Mammary epithelial cell (primary cell): Measurements from ENCODE around the gene ZNF597.

Experiments used
- EZH2 ChIP-seq: IDR thresholded peaks from 2 replicates; pipeline ENCODE4 v1.6.1; 2012; ENCODE audit warnings: low read length, inconsistent platforms, borderline replicate concordance
- TF ChIP-seq, protein P1 (sequence below), 2 donors: IDR thresholded peaks in 1 of 2; conservative IDR thresholded peaks in 1 of 2; 2 replicates each; pipeline ENCODE4 v1.5.1; 2011 to 2012; ENCODE audit warnings: inconsistent platforms in 2 of 2, low read length in 2 of 2, mild to moderate bottlenecking in 2 of 2, control low read depth in 1 of 2, low read depth in 1 of 2; ENCODE audit not compliant: insufficient read depth in 1 of 2; ENCODE audit errors: extremely low read depth in 1 of 2

GRCh38 chr16:3475604-3476375 lies 32.5 kb upstream of the ZNF597 start:
- TF ChIP-seq, protein P1, sequence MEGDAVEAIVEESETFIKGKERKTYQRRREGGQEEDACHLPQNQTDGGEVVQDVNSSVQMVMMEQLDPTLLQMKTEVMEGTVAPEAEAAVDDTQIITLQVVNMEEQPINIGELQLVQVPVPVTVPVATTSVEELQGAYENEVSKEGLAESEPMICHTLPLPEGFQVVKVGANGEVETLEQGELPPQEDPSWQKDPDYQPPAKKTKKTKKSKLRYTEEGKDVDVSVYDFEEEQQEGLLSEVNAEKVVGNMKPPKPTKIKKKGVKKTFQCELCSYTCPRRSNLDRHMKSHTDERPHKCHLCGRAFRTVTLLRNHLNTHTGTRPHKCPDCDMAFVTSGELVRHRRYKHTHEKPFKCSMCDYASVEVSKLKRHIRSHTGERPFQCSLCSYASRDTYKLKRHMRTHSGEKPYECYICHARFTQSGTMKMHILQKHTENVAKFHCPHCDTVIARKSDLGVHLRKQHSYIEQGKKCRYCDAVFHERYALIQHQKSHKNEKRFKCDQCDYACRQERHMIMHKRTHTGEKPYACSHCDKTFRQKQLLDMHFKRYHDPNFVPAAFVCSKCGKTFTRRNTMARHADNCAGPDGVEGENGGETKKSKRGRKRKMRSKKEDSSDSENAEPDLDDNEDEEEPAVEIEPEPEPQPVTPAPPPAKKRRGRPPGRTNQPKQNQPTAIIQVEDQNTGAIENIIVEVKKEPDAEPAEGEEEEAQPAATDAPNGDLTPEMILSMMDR (conservative IDR thresholded peaks at IDR 0.05 in 1 of 2, IDR thresholded peaks at IDR 0.05 in 1 of 2; ENCODE audit: extremely low read depth in 1 of 2, insufficient read depth in 1 of 2, low read depth in 1 of 2, low read length in 2 of 2): no peak
- TF ChIP-seq EZH2: no peak
